ENCODE data around the gene IPMK.

IPMK gene

GRCh38 chr10:58153751-58154150, 113.9 kb downstream of the IPMK start:
- no peak for DNase-seq (ENCODE audit: low read depth in 2 of 2)

- peak in 1 of 2 donors; percentile 9 for DNase-seq (ENCODE audit: low read depth in 2 of 2)
These were observed 114.9 kb downstream of the IPMK start for GRCh38 chr10:58152673-58153263.

GRCh38 chr10:58150290-58150689, 117.4 kb downstream of the IPMK start:
- DNase-seq (ENCODE audit: low read depth in 2 of 2), result no peak

- no peak for DNase-seq (ENCODE audit: low read depth in 2 of 2)
These were observed 123.8 kb downstream of the IPMK start for GRCh38 chr10:58143944-58144343.

Measured in activated CD4-positive, alpha-beta T cell treated with anti-CD3 and anti-CD28 coated beads for 24 hours (primary cell).